Transverse colon (tissue), 3 donors: Measurements from ENCODE around the gene CENPT.

ENCODE experiments used
- CTCF ChIP-seq, 5 experiments: fragments of 200-600 bp in 3 of 5; fragments of 450-650 bp in 2 of 5; sonication (generic) in 3 of 5; IDR thresholded peaks; 1 replicate in 2 of 5; 2 replicates in 3 of 5; pipeline ENCODE4 v1.5.1; 2016 to 2017; ENCODE audit warnings: antibody characterized with exemption in 5 of 5, inconsistent platforms in 3 of 5, mild to moderate bottlenecking in 2 of 5, moderate library complexity in 1 of 5
- EP300 ChIP-seq: sonication (generic); formaldehyde crosslinking; IDR thresholded peaks from one replicate; pipeline ENCODE4 v1.6.1; 2017; ENCODE audit warnings: antibody characterized with exemption, low read depth

GRCh38 chr16:67801883-67802282, 45.6 kb downstream of the CENPT start:
- TF ChIP-seq EP300 (no peak), CTCF (IDR thresholded peaks at IDR 0.05) (no peak)
